Measurements from ENCODE around the gene BCL2L14. TPM values are rescaled to one million over a fixed set of nuclear protein-coding genes. Genes with fewer than 3 reads are reported as not detected.

Gene BCL2L14
- polyA plus RNA-seq, 2 of the 4 experiments (the other 2 are of a cell fraction): 0.06 TPM; not detected in 1

- ChIA-PET CTCF (interaction anchor here (1.3 to 1.4 kb wide), 2 partner anchors 17 to 235 kb away, joined by 4 to 7 read pairs; no protein-coding TSS in a partner anchor), POLR2A (no interaction called here)
- no peak for TF ChIP-seq RFX5 (IDR thresholded peaks at IDR 0.05)
- no peak for TF ChIP-seq ZFP36 (IDR thresholded peaks at IDR 0.05; ENCODE audit: borderline replicate concordance, partially characterized antibody)
- TF ChIP-seq CHD4 (IDR thresholded peaks at IDR 0.05; ENCODE audit: borderline replicate concordance): no peak
- TF ChIP-seq, protein P1, sequence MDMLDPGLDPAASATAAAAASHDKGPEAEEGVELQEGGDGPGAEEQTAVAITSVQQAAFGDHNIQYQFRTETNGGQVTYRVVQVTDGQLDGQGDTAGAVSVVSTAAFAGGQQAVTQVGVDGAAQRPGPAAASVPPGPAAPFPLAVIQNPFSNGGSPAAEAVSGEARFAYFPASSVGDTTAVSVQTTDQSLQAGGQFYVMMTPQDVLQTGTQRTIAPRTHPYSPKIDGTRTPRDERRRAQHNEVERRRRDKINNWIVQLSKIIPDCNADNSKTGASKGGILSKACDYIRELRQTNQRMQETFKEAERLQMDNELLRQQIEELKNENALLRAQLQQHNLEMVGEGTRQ (IDR thresholded peaks at IDR 0.05): no peak
- TF ChIP-seq POLR2AphosphoS2 (conservative IDR thresholded peaks at IDR 0.05; ENCODE audit: low read length): no peak
- TF ChIP-seq NFE2L2 (conservative IDR thresholded peaks at IDR 0.05; ENCODE audit: low read length): no peak
- no peak for TF ChIP-seq KDM1A (IDR thresholded peaks at IDR 0.05; ENCODE audit: low read depth)
- TF ChIP-seq SREBF2 (IDR thresholded peaks at IDR 0.05): no peak
- TF ChIP-seq CHD2 (IDR thresholded peaks at IDR 0.05; ENCODE audit: low read length, partially characterized antibody): no peak
- no peak for TF ChIP-seq EP300 (IDR thresholded peaks at IDR 0.05)
- no peak for TF ChIP-seq BHLHE40 (IDR thresholded peaks at IDR 0.05; ENCODE audit: low read depth, low read length)
- no peak for TF ChIP-seq JUN (IDR thresholded peaks at IDR 0.05)
- TF ChIP-seq FOSL2 (IDR thresholded peaks at IDR 0.05): no peak
- no peak for TF ChIP-seq FOSL2 (CRISPR knock-in tag; IDR thresholded peaks at IDR 0.05)
- TF ChIP-seq, protein P2, sequence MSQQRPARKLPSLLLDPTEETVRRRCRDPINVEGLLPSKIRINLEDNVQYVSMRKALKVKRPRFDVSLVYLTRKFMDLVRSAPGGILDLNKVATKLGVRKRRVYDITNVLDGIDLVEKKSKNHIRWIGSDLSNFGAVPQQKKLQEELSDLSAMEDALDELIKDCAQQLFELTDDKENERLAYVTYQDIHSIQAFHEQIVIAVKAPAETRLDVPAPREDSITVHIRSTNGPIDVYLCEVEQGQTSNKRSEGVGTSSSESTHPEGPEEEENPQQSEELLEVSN (IDR thresholded peaks at IDR 0.05; ENCODE audit: borderline replicate concordance, low read depth): no peak
- ATAC-seq: no peak
- H3K27ac ChIP-seq: no peak overlapping the region
- H3K4me1 ChIP-seq: no peaks in the 10 kb centered on the region
- H3K4me3 ChIP-seq: no peak overlapping the region
- H3K4me2 ChIP-seq: no peak overlapping the region
- no peak for FAIRE-seq
- 84% methylated on average over 6 of the region's 6 CpGs for WGBS (ENCODE audit: missing lambda C conversion rate)
- peaks cover 3% of the 10 kb centered on the region; the same call in 2 of the 3 replicates for H3K9me3 ChIP-seq
- DNase-seq (ENCODE audit: low read depth in 1 of 2, low spot score in 1 of 2): no peak
Measured at GRCh38 chr12:12099102-12099501, 28.4 kb downstream of the BCL2L14 start.

DNA sequence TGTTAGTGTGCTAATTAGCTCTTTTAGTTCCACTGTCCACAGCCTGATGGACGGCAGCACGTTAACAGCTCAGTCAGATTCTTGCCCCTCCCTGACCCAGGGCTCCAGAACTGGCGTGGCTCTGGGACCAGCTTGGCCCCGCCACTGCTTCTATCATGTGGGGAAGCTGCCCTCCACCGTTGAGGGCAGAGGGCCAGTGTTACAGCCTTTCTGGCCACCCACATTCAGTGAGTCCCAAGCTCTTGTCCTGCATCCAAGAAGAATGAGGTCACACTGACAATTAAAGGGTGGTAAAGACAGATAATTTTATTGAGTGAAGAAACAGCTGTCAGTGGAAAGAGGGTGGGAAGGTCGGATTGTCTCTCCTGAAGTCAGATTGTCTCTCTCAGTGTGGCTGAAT lies 36.9 kb downstream of the BCL2L14 start:
- CTCF ChIA-PET: interaction anchor here (1.5 kb wide), 1 partner anchor 216 kb away, joined by 3 read pairs; no protein-coding TSS in a partner anchor
- Histone ChIP-seq H3K4me1 (no peaks in the 10 kb centered on the region), H3K27ac (no peak overlapping the region), H3K4me2 (no peak overlapping the region), H3K4me3 (no peak overlapping the region), H3K9me3 (peaks cover 7% of the 10 kb centered on the region; the same call in 2 of the 3 replicates)
- POLR2A ChIA-PET: no interaction called here
- ATAC-seq (peak in 1 of 2 experiments; percentile 42; a peak in 3 of 6 replicates), FAIRE-seq (no peak), DNase-seq (ENCODE audit: low read depth in 1 of 2, low spot score in 1 of 2) (no peak)
- 88% methylated on average over 6 of the region's 6 CpGs for WGBS (ENCODE audit: missing lambda C conversion rate)
- no peak for TF ChIP-seq ESRRA (IDR thresholded peaks at IDR 0.05; ENCODE audit: borderline replicate concordance, low read length)
- TF ChIP-seq CHD2 (IDR thresholded peaks at IDR 0.05; ENCODE audit: low read length, partially characterized antibody): no peak
- no peak for TF ChIP-seq MAZ (IDR thresholded peaks at IDR 0.05; ENCODE audit: borderline replicate concordance, low read depth, low read length)
- TF ChIP-seq BHLHE40 (IDR thresholded peaks at IDR 0.05; ENCODE audit: low read depth, low read length): no peak
- TF ChIP-seq BCL3 (IDR thresholded peaks at IDR 0.05): no peak
- no peak for TF ChIP-seq CBX2 (IDR thresholded peaks at IDR 0.05; ENCODE audit: borderline replicate concordance, low read depth)
- no peak for TF ChIP-seq REST (IDR thresholded peaks at IDR 0.05)
- no peak for TF ChIP-seq HES2 (IDR thresholded peaks at IDR 0.05)
- no peak for TF ChIP-seq NFE2L2 (conservative IDR thresholded peaks at IDR 0.05; ENCODE audit: low read length)
- no peak for TF ChIP-seq HEYL (CRISPR knock-in tag; IDR thresholded peaks at IDR 0.05)
- TF ChIP-seq, protein P3, sequence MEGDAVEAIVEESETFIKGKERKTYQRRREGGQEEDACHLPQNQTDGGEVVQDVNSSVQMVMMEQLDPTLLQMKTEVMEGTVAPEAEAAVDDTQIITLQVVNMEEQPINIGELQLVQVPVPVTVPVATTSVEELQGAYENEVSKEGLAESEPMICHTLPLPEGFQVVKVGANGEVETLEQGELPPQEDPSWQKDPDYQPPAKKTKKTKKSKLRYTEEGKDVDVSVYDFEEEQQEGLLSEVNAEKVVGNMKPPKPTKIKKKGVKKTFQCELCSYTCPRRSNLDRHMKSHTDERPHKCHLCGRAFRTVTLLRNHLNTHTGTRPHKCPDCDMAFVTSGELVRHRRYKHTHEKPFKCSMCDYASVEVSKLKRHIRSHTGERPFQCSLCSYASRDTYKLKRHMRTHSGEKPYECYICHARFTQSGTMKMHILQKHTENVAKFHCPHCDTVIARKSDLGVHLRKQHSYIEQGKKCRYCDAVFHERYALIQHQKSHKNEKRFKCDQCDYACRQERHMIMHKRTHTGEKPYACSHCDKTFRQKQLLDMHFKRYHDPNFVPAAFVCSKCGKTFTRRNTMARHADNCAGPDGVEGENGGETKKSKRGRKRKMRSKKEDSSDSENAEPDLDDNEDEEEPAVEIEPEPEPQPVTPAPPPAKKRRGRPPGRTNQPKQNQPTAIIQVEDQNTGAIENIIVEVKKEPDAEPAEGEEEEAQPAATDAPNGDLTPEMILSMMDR (IDR thresholded peaks at IDR 0.05): no peak
- TF ChIP-seq RCOR1 (IDR thresholded peaks at IDR 0.05; ENCODE audit: low read depth, low read length): no peak
- no peak for TF ChIP-seq EHMT2 (IDR thresholded peaks at IDR 0.05; ENCODE audit: low read depth)
- no peak for TF ChIP-seq HDAC2 (IDR thresholded peaks at IDR 0.05)
